B cell (primary cell): Measurements from ENCODE around the gene TBX3.

Experiments used
- CTCF ChIP-seq: fragments of 200-600 bp; IDR thresholded peaks from one replicate; pipeline ENCODE4 v1.8.0; 2022; ENCODE audit warnings: antibody characterized with exemption, mild to moderate bottlenecking
- EZH2 ChIP-seq: IDR thresholded peaks from 2 replicates; pipeline ENCODE4 v1.6.1; 2012; ENCODE audit warnings: borderline replicate concordance, low read depth, mild to moderate bottlenecking, moderate library complexity, low read length; ENCODE audit not compliant: insufficient read depth, poor library complexity, severe bottlenecking

GRCh38 chr12:114686426-114686772, 2.4 kb upstream of the TBX3 start:
- TF ChIP-seq CTCF (no peak), EZH2 (no peak)
